K562 (cell line): ENCODE data around the gene CACNG7. TPM values are rescaled to one million over a fixed set of nuclear protein-coding genes. Genes with fewer than 3 reads are reported as not detected.
A peak's percentile ranks its signal among the peaks of the same experiment; 100 is the strongest.

Experiments used
- ATAC-seq: fragments of 200-7000 bp; cut with Tn5 transposase; 3 replicates; pipeline ENCODE4 v1.9.1; 2020; ENCODE audit warnings: moderate library complexity
- BruUV-seq: library from RNA; stranded (reverse); fragments of 400-500 nt; replicated peaks from 2 replicates; lab custom pipeline; 2021; lab: Mats Ljungman, UMichigan
- CTCF ChIA-PET: fragments of 300-600 bp; formaldehyde crosslinking; extraction: SDS; loops from one replicate; lab custom pipeline; 2021; ENCODE audit warnings: low intra/inter-chr PET ratio; lab: Yijun Ruan, JAX
- POLR2A ChIA-PET: fragments of 300-600, 350-650 bp; sonication (Branson Sonifier 250); formaldehyde crosslinking; extraction: SDS; loops from one replicate; lab custom pipeline; 2021; ENCODE audit warnings: antibody characterized with exemption, inconsistent platforms; lab: Yijun Ruan, JAX
- DNase-seq, 4 experiments: peaks; one replicate each; pipeline versions ENCODE4 v3.0.0 to v3.0.0-alpha.2; 2011 to 2018; ENCODE audit warnings: low spot score in 3 of 4, mixed read lengths in 3 of 4; ENCODE audit errors: extremely low read depth in 1 of 4
- FAIRE-seq: peaks from 2 replicates; lab custom pipeline; 2011; peaks lifted over from hg19 to GRCh38; lab: Jason Lieb, UNC
- H2AFZ ChIP-seq: 2 replicates; pipeline ENCODE4 v1.6.0; 2011; ENCODE audit warnings: low read depth, low read length, control low read depth, inconsistent platforms
- H3K27ac ChIP-seq: fragments of 200-600 bp; 3 replicates; pipeline ENCODE4 v1.8.0; 2011; ENCODE audit warnings: low read depth, mild to moderate bottlenecking, control low read depth, inconsistent platforms, low read length, moderate library complexity, mixed read lengths; ENCODE audit errors: extremely low read depth
- H3K27me3 ChIP-seq, 2 experiments: fragments of 300-600 bp in 1 of 2; 2 replicates in 1 of 2; 3 replicates in 1 of 2; pipeline versions ENCODE4 v1.6.0 to v1.8.0; 2011; ENCODE audit warnings: inconsistent platforms in 2 of 2, low read length in 2 of 2, mild to moderate bottlenecking in 1 of 2, mixed read lengths in 1 of 2, moderate library complexity in 1 of 2; ENCODE audit not compliant: control insufficient read depth in 2 of 2, insufficient read depth in 2 of 2
- H3K36me3 ChIP-seq: fragments of 300-600 bp; 3 replicates; pipeline ENCODE4 v1.8.0; 2011; ENCODE audit warnings: mild to moderate bottlenecking, low read length, inconsistent platforms; ENCODE audit not compliant: control insufficient read depth, insufficient read depth
- H3K4me1 ChIP-seq, 2 experiments: fragments of 200-600 bp in 1 of 2; replicated peaks in 1 of 2; 2 replicates in 1 of 2; 3 replicates in 1 of 2; pipeline versions ENCODE4 v1.5.1 to v1.8.0; 2011; ENCODE audit warnings: inconsistent platforms in 2 of 2, low read length in 2 of 2, mild to moderate bottlenecking in 1 of 2, mixed read lengths in 1 of 2, moderate library complexity in 1 of 2; ENCODE audit not compliant: control insufficient read depth in 2 of 2, insufficient read depth in 2 of 2
- H3K4me2 ChIP-seq: 2 replicates; pipeline ENCODE4 v1.6.1; 2011; ENCODE audit warnings: low read length, control low read depth, inconsistent platforms, mixed read lengths; ENCODE audit not compliant: insufficient read depth
- H3K4me3 ChIP-seq: fragments of 200-600 bp; sonication (generic), shearing (Covaris generic); 2 replicates; pipeline ENCODE4 v1.5.1; 2016; ENCODE audit warnings: control low read depth, inconsistent platforms
- H3K79me2 ChIP-seq: fragments of 200-600 bp; 3 replicates; pipeline ENCODE4 v1.8.0; 2011; ENCODE audit warnings: low read length, inconsistent platforms; ENCODE audit not compliant: control insufficient read depth, insufficient read depth
- H3K9ac ChIP-seq, 2 experiments: 2 replicates each; pipeline versions ENCODE4 v1.6.0 to v1.6.1; 2011; ENCODE audit warnings: low read depth in 2 of 2, low read length in 2 of 2, control low read depth in 1 of 2, inconsistent platforms in 1 of 2, mild to moderate bottlenecking in 1 of 2, mixed read lengths in 1 of 2; ENCODE audit not compliant: insufficient read depth in 1 of 2
- H3K9me1 ChIP-seq: one replicate; pipeline ENCODE4 v1.6.0; 2011; ENCODE audit warnings: inconsistent platforms, mild to moderate bottlenecking, low read length, moderate library complexity; ENCODE audit not compliant: control insufficient read depth, insufficient read depth
- H3K9me3 ChIP-seq: replicated peaks from 2 replicates; pipeline ENCODE4 v1.5.1; 2011; ENCODE audit warnings: low read depth, low read length, inconsistent platforms; ENCODE audit not compliant: control insufficient read depth, insufficient read depth
- H4K20me1 ChIP-seq: replicated peaks from 2 replicates; pipeline ENCODE4 v1.6.1; 2011; ENCODE audit warnings: low read length, inconsistent platforms, mixed read lengths; ENCODE audit not compliant: control insufficient read depth, insufficient read depth
- ASH1L ChIP-seq: fragments of 450-650 bp; IDR thresholded peaks from 2 replicates; pipeline ENCODE4 v1.6.1; 2018; ENCODE audit warnings: borderline replicate concordance, mild to moderate bottlenecking, low read depth; ENCODE audit not compliant: partially characterized antibody
- CEBPG ChIP-seq, 3 experiments: fragments of 200-800 bp in 1 of 3; sonication (Bioruptor generic) in 1 of 3; sonication (generic) in 1 of 3; formaldehyde crosslinking in 1 of 3; IDR thresholded peaks in 2 of 3; conservative IDR thresholded peaks in 1 of 3; 2 replicates each; pipeline versions ENCODE4 v1.6.1 to v1.8.0; 2016 to 2022; ENCODE audit warnings: missing compliant biosample characterization in 2 of 3, missing genetic modification characterization in 2 of 3, mild to moderate bottlenecking in 1 of 3, missing genetic modification reagents in 1 of 3
- NEUROD1 ChIP-seq: fragments of 150-350 bp; IDR thresholded peaks from 2 replicates; pipeline ENCODE4 v1.6.1; 2014; ENCODE audit warnings: borderline replicate concordance, low read length, low read depth; ENCODE audit not compliant: partially characterized antibody
- PHB ChIP-seq: fragments of 250-450 bp; sonication (Bioruptor Pico); IDR thresholded peaks from 2 replicates; pipeline ENCODE4 v1.5.0; 2021
- PYGO2 ChIP-seq: fragments of 450-650 bp; IDR thresholded peaks from 2 replicates; pipeline ENCODE4 v1.6.1; 2016; ENCODE audit warnings: mild to moderate bottlenecking, missing genetic modification characterization, moderate library complexity, missing compliant biosample characterization
- STAT6 ChIP-seq: sonication (generic); formaldehyde crosslinking; IDR thresholded peaks from 2 replicates; pipeline ENCODE4 v1.8.1; 2023; ENCODE audit warnings: mild to moderate bottlenecking, missing genetic modification reagents
- ZC3H4 ChIP-seq: sonication (generic); formaldehyde crosslinking; IDR thresholded peaks from 2 replicates; pipeline ENCODE4 v1.9.0; 2021; ENCODE audit warnings: missing genetic modification reagents, borderline replicate concordance
- ZEB2 ChIP-seq: fragments of 450-650 bp; IDR thresholded peaks from 2 replicates; pipeline ENCODE4 v1.6.1; 2016
- WGBS: fragments of 100-300 bp; shearing (Covaris generic); methylation state at CpG from one replicate; pipeline ENCODE4 v1.1.6; 2016; ENCODE audit warnings: low coverage, mixed read lengths; ENCODE audit not compliant: insufficient coverage; ENCODE audit errors: missing lambda C conversion rate; 5-methylcytosine and 5-hydroxymethylcytosine counted together
- in situ Hi-C: fragments of 300-500 bp; cut with MboI; formaldehyde crosslinking; loops from 4 replicates; pipeline ENCODE4 v1.15.0; 2018; ENCODE audit warnings: inconsistent platforms, mixed read lengths
- intact Hi-C: fragments of 100-400 bp; cut with micrococcal nuclease; formaldehyde crosslinking; loops from 2 replicates; pipeline ENCODE4 v1.14.2; 2022
- polyA plus RNA-seq, 8 experiments: library from polyadenylated mRNA; depleted of rRNA in 4 of 8; stranded (reverse) in 5 of 8; unstranded in 3 of 8; fragments of >200 nt; fragmentation: Nextera tagmentation in 2 of 8; fragmentation: Illumina TruSeq in 1 of 8; extraction: Ambion mirVana in 2 of 8; extraction: Trizol in 1 of 8; gene quantifications; 2 replicates each; pipeline versions ENCODE4 v1.2.1 to v1.2.3, GENCODE V29; 2011 to 2014; ENCODE audit warnings: inconsistent platforms in 1 of 8, missing spikeins in 1 of 8
- total RNA-seq, 7 experiments: library from RNA; depleted of rRNA in 6 of 7; stranded (reverse); fragments of >200 nt in 6 of 7; fragmentation: Illumina TruSeq in 2 of 7; extraction: Trizol in 2 of 7; gene quantifications; 2 replicates each; pipeline versions ENCODE4 v1.2.1 to v1.2.3, GENCODE V29; 2011 to 2021; ENCODE audit warnings: low replicate concordance in 1 of 7

CACNG7 gene
- total and polyA plus RNA-seq, 9 of the 15 experiments (the other 6 are each of a cell fraction or from before 2014, with no cell fraction given) = not detected

- ATAC-seq = no peak
- peaks cover 0 to 26% of the 10 kb centered on the region in 2 experiments; a peak in 2 of 5 replicates for H3K4me1 ChIP-seq
- H3K4me2 ChIP-seq = no peak overlapping the region
- in situ Hi-C loops = no loop called here
- H3K79me2 ChIP-seq = no peaks in the 10 kb centered on the region
- BruUV-seq = no TSS peak
- H2AFZ ChIP-seq = no peak overlapping the region
- H3K27ac ChIP-seq = no peak overlapping the region
- FAIRE-seq = no peak
- ChIA-PET CTCF (no interaction called here), POLR2A (interaction anchor here (0.6 kb wide), 2 partner anchors 16 to 31 kb away, joined by 3 read pairs; no protein-coding TSS in a partner anchor)
- 20% methylated on average over 11 of the region's 17 CpGs for WGBS
- no peaks in the 10 kb centered on the region for H3K9me3 ChIP-seq
- peaks cover 10% of the 10 kb centered on the region for H4K20me1 ChIP-seq
- H3K36me3 ChIP-seq = no peaks in the 10 kb centered on the region
- DNase-seq = no peak
- TF ChIP-seq ASH1L = no peak
- TF ChIP-seq ZC3H4 = no peak
- no peak for TF ChIP-seq CEBPG (CRISPR knock-in tag; IDR thresholded peaks at IDR 0.05)
- no peak for TF ChIP-seq CEBPG (tag; conservative IDR thresholded peaks at IDR 0.05 in 1 of 2, IDR thresholded peaks at IDR 0.05 in 1 of 2)
- no peak for TF ChIP-seq NEUROD1
- no peak for TF ChIP-seq ZEB2
- no peak for TF ChIP-seq PYGO2 (tag)
- no peak for TF ChIP-seq PHB (CRISPR knock-in tag)
- no peak for TF ChIP-seq STAT6 (CRISPR knock-in tag)
- H3K4me3 ChIP-seq = no peak overlapping the region
- H3K27me3 ChIP-seq = peaks cover 13 to 51% of the 10 kb centered on the region in 2 experiments; a peak in 3 of 5 replicates
- H3K9me1 ChIP-seq = peaks cover 3% of the 10 kb centered on the region
- intact Hi-C loops = loop anchor here (5.0 kb wide), 1 partner anchor 115 kb away; no protein-coding TSS in a partner anchor
- H3K9ac ChIP-seq = peak overlapping the region in 1 of 2 experiments; percentile 45; a peak in 1 of 4 replicates
These were observed 1.4 kb upstream of the CACNG7 start for GRCh38 chr19:53907690-53908089.
